Cardiac muscle cell (in vitro differentiated cells and primary cell): ENCODE results near the gene COL27A1. TPM values are rescaled to one million over a fixed set of nuclear protein-coding genes. Genes with fewer than 3 reads are reported as not detected.

Source experiments
- DNase-seq, 2 donors: peaks; one replicate each; pipeline versions ENCODE4 v3.0.0 to v3.0.0-alpha.2; 2010 to 2017; ENCODE audit warnings: low read depth in 1 of 2, low spot score in 1 of 2
- H3K27ac ChIP-seq: fragments of 200-600 bp; sonication (generic); 2 replicates; pipeline ENCODE4 v1.5.1; 2016
- H3K27me3 ChIP-seq: fragments of 200-600 bp; sonication (generic); 2 replicates; pipeline ENCODE4 v1.6.0; 2016; ENCODE audit warnings: control low read depth
- H3K36me3 ChIP-seq: fragments of 200-600 bp; sonication (generic); 2 replicates; pipeline ENCODE4 v1.5.1; 2016; ENCODE audit warnings: control low read depth
- H3K4me1 ChIP-seq: fragments of 200-600 bp; sonication (generic); 2 replicates; pipeline ENCODE4 v1.8.1; 2017; ENCODE audit warnings: low read depth, mild to moderate bottlenecking, mixed run types
- H3K4me3 ChIP-seq: fragments of 200-600 bp; sonication (generic); 2 replicates; pipeline ENCODE4 v1.5.1; 2016; ENCODE audit warnings: mild to moderate bottlenecking
- H3K9me3 ChIP-seq: fragments of 200-600 bp; sonication (generic); 2 replicates; pipeline ENCODE4 v1.5.1; 2017; ENCODE audit warnings: low read depth, mild to moderate bottlenecking, control low read depth
- polyA plus RNA-seq: library from polyadenylated mRNA; unstranded; fragments of >200 nt; fragmentation: Nextera tagmentation; extraction: Ambion mirVana; gene quantifications from 2 replicates; pipeline ENCODE4 v1.2.1, GENCODE V29; 2016
- total RNA-seq: library from RNA; depleted of rRNA; stranded (reverse); fragments of >200 nt; gene quantifications from 2 replicates; pipeline ENCODE4 v1.2.3, GENCODE V29; 2016
- TF ChIP-seq, protein P1 (sequence below): IDR thresholded peaks from 2 replicates; pipeline ENCODE4 v1.5.1; 2012; ENCODE audit warnings: low read depth, mild to moderate bottlenecking, low read length

The COL27A1 gene
- total and polyA plus RNA-seq, 2 experiments from 2014 or later = 12.2 to 19.2 TPM

DNA sequence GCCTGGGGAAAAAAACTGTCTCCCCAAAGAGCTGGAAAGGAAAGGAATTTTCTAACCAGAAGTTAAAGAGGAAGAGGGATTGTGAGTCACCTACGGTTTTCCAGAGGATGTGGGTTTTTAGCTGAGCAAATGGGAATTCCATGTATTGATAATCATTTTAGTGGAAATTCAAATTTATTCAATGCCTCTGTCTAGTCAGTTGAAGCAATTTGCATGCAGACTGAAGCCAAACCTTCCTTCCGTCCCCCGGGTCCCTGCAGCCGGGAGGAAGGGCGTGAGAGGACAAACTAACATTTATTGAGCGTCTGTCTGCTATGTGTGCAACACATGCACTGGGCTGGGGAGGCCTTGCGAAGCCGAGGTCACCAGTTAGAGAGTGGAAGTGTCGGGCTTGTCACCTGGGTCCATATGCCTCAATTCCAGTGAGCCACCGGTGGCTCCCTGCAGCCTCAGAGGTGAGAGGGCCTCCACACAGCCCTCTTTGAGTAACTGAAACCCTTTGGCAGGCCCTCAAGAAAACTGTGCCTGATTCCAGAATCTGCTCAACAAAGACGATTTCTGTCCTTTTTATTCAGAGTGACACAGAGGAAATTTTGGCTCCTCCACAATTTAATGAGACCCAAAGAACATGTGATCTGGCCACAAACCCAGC, 70.3 kb downstream of the COL27A1 start:
- TF ChIP-seq, protein P1, sequence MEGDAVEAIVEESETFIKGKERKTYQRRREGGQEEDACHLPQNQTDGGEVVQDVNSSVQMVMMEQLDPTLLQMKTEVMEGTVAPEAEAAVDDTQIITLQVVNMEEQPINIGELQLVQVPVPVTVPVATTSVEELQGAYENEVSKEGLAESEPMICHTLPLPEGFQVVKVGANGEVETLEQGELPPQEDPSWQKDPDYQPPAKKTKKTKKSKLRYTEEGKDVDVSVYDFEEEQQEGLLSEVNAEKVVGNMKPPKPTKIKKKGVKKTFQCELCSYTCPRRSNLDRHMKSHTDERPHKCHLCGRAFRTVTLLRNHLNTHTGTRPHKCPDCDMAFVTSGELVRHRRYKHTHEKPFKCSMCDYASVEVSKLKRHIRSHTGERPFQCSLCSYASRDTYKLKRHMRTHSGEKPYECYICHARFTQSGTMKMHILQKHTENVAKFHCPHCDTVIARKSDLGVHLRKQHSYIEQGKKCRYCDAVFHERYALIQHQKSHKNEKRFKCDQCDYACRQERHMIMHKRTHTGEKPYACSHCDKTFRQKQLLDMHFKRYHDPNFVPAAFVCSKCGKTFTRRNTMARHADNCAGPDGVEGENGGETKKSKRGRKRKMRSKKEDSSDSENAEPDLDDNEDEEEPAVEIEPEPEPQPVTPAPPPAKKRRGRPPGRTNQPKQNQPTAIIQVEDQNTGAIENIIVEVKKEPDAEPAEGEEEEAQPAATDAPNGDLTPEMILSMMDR = no peak
- Histone ChIP-seq H3K36me3 (no peaks in the 10 kb centered on the region), H3K27ac (no peak overlapping the region), H3K4me1 (peaks cover 17% of the 10 kb centered on the region), H3K27me3 (no peaks in the 10 kb centered on the region), H3K9me3 (no peaks in the 10 kb centered on the region), H3K4me3 (no peak overlapping the region)
- peak in 1 of 2 donors; percentile 34 for DNase-seq

DNA sequence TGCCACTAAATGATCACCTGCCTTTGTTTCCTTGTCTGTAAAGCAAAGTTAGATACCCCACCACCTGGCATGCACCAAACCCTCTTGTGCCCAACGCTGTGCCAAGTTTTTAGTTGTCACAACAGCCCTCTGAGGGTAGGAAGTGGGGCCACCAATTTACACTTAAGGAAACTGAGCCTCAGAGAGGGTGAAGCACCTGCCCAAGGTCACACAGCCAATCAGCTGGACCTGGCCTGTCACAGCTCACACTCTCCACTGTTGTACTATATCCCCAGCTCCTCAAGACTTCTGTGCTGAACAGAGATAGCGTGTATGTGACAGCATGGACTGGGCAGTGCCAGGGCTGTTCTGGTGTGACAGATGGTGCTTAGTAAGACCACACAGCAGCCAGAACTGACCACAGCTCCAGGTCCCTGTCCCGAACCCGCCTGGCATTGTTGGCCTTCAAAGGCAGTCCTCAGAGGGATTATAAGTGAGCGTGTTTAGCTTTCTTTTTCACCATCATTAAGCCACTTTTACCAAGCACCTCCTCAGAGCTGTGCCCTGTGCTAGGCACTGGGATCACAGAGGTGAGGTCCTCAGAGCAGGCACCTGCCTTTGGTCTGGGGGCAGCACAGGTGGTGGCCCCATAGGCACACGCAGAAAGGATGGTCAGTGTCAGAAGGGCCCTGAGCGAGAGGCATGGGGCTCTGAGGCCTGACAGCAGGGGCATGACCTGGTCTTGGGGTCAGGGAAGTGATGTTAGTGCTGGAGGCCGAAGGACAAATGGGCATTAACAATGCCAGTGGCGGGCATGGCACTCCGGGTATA, 71.1 kb downstream of the COL27A1 start:
- Histone ChIP-seq H3K36me3 (no peaks in the 10 kb centered on the region), H3K27ac (no peak overlapping the region), H3K4me1 (peaks cover 17% of the 10 kb centered on the region), H3K4me3 (no peak overlapping the region), H3K9me3 (no peaks in the 10 kb centered on the region), H3K27me3 (no peaks in the 10 kb centered on the region)
- no peak for DNase-seq
- TF ChIP-seq, protein P1 = no peak

DNA sequence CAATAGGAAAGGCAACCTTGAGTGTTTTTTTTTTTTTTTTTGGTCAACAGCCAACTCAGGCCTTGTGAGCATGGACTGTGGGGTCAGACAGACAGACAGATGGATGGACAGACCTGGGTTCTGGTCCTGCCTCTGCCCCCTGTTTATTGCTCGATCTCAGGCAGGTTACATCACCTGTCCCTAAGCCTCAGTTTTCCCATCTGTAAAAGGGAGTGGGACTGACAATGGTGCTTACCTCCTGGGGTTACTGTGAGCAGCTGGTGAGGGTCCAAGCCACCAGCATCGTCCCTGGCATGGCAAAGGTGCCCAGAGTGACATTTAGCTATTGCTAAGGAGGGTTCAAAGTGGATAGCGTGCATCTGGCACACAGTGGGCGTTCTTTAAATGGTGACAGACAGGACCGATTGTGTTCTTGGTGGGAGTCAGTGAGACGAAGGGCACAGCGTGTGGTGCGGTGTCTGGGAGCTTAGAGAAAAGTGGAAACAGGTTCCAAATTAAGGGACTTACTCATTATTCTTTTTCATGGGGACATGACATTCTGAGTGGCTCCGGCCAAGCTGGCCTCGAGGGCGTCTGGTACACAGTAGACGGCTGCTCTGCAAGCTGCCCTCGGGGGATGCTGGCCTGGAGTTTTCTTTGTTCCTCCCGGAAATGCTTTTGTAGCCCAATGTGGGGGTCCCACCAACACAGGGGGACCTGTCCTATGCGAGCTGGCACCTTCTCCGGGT, 72.1 kb downstream of the COL27A1 start:
- H3K9me3 ChIP-seq = no peaks in the 10 kb centered on the region
- H3K4me3 ChIP-seq = no peak overlapping the region
- H3K27me3 ChIP-seq = no peaks in the 10 kb centered on the region
- TF ChIP-seq, protein P1 = no peak
- H3K36me3 ChIP-seq = no peaks in the 10 kb centered on the region
- H3K27ac ChIP-seq = no peak overlapping the region
- peaks cover 17% of the 10 kb centered on the region for H3K4me1 ChIP-seq
- no peak for DNase-seq

DNA sequence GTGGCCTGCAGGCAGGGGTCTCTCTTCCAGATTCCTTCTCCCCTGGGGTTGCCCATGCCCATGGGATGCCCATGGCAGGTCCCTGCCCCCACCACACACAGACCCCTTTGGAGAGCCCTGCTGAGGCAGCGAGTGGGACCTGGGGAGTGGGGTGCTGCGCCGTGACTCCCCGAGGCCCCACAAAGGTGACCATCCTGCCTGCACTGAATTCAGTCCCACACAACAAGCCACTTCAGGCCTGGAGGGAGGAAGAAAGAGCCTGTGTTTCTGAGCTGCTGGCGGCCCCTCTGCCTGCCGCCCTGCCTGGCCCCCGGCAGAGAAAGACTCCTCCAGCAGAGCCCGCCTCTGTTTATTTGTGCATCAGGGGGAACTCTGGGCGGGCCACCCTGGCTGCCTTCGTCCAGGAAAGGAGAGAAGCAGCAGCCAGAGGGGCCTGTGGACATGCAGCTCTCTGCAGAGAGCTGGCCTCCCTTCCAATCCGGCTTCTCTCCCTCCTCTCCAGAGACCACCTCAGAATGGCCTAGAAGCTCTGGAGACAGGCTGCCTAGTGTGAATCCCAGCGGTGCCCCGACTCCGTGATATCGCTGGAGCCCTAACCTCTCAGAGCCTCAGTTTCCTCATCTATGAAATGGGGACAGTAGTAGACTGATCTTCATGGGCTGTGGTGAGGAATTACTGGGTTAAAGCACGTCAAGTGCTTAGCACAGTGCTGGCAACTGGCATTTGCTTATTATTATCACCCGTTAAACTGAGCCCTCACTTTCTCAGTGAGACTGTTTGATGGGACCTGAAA, 72.9 kb downstream of the COL27A1 start:
- TF ChIP-seq, protein P1 = no peak
- H3K9me3 ChIP-seq = no peaks in the 10 kb centered on the region
- H3K27me3 ChIP-seq = no peaks in the 10 kb centered on the region
- H3K4me1 ChIP-seq = peaks cover 17% of the 10 kb centered on the region
- DNase-seq = no peak
- H3K4me3 ChIP-seq = no peak overlapping the region
- H3K27ac ChIP-seq = no peak overlapping the region
- no peaks in the 10 kb centered on the region for H3K36me3 ChIP-seq

DNA sequence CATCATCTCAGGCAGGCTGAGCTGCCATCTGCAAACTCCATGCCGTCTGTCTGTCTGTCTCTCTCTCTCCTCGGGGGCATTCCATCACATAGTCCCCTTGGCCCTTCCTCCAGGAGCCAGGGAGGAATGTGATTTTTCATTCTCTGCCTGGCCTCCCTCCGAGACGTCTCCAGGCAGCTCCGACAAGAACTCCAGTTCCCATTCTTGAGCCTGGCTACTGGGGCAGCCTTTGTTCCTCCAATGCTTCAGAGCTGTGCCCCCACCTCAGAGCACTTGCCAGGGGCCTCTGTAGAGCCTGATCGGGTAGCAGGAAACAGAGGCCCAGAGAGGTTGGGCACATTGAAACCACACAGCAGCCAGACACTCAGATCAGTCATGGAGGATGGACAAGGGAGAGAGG, 74.0 kb downstream of the COL27A1 start:
- H3K27me3 ChIP-seq = no peaks in the 10 kb centered on the region
- DNase-seq = no peak
- H3K27ac ChIP-seq = peak overlapping the region; percentile 19
- no peaks in the 10 kb centered on the region for H3K9me3 ChIP-seq
- no peaks in the 10 kb centered on the region for H3K36me3 ChIP-seq
- peaks cover 19% of the 10 kb centered on the region for H3K4me1 ChIP-seq
- H3K4me3 ChIP-seq = no peak overlapping the region
- TF ChIP-seq, protein P1 = no peak
